Activated CD8-positive, alpha-beta memory T cell treated with anti-CD3 and anti-CD28 coated beads for 4 hours (primary cell): Measurements from ENCODE around the gene VPS11.

ENCODE experiments used
- DNase-seq, 2 donors: peaks; one replicate each; pipeline ENCODE4 v3.0.0-alpha.2; 2020; ENCODE audit warnings: low read depth in 2 of 2

Gene VPS11

DNA sequence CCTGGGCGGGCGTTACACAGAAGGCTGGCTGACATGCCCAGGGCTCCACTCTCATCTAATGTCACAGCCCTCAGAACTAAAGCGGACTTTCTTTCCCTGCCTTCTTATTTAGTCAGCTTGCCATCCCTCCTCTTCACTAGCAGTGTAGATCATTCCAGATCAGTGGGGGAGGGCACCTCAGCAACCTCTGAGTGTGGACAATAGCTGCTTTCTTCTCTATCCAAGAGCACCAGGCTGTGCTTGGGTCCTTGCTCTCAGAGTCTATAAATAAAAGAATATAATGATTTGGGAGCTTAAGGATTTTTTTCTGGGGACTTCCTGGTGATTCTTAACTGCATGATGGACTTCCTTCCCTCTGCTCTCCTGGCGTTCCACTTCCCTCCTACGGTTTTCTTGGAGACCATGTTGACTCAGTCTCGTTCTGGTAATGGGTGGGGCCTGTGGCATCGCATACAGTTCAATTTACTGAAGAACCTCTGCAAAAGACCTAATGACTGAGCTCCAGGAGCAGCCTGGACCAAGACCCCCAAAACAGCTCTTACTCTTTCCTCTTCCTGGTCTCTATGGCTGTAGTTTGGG, 14.2 kb downstream of the VPS11 start:
- DNase-seq = no peak

- peak; percentile 85 to 87 for DNase-seq
These were observed 17.2 kb downstream of the VPS11 start, which contains the start of gene HMBS for GRCh38 chr11:119084663-119085436. Gene HMBS, plus strand, starts transcription at chr11:119084881. Its CDS starts 153 bp downstream, at chr11:119085034.

DNA sequence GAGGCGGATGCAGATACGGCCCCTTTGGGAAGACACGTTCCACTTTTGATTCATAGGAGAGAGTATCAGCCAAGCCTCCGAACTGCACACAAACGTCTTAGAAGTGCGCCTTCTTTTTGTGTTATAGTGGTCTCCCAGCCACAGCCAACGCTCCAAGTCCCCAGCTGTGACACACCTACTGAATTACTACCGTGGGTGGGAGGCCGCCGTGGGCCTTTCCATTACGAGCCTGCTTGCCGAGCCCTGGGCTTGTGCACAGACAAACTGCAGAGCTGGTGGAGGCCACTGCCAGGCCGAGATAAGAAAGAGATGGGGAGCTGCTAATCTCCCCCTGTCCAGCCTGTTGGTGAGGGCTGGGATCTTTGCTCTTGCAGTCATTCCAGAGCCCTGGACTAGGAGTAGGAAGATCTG, 17.8 kb downstream of the VPS11 start:
- DNase-seq = peak; percentile 16 to 36

GRCh38 chr11:119087123-119087522, 19.5 kb downstream of the VPS11 start:
- no peak for DNase-seq

- DNase-seq = no peak
These were observed 20.2 kb downstream of the VPS11 start for GRCh38 chr11:119087747-119088241.

DNA sequence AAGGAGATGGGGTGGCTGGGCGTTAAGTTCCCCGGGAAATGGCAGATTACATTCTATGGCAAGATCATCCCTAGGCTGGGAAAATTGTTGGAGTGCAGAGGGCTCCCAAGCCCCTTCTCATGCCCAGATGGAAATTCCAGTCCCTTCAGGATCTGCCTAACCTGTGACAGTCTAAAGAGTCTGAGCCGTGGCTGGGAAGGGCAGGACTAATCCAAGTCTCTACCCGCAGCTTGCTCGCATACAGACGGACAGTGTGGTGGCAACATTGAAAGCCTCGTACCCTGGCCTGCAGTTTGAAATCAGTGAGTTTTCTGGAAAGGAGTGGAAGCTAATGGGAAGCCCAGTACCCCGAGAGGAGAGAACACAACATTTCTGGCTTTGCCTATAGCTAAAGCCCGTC, 20.8 kb downstream of the VPS11 start:
- DNase-seq = no peak

DNA sequence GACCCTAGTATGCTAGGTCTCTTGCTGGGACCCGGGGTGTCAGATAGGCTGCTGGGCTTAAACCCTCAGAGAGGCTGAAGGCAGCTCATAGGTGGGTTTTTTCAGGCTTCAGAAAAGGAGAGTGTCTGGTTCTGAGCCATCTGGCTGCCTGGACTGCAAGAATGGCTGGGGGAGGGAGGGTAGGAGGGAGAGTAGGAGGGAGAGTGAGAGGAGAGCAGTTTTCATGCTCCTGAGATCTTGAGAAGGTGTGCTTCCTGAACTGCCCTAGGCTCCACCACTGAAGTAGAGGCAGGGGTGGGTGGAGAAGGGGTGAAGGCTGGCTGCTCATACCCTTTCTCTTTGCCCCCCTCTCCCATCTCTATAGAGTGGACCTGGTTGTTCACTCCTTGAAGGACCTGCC, 21.7 kb downstream of the VPS11 start:
- no peak for DNase-seq

DNA sequence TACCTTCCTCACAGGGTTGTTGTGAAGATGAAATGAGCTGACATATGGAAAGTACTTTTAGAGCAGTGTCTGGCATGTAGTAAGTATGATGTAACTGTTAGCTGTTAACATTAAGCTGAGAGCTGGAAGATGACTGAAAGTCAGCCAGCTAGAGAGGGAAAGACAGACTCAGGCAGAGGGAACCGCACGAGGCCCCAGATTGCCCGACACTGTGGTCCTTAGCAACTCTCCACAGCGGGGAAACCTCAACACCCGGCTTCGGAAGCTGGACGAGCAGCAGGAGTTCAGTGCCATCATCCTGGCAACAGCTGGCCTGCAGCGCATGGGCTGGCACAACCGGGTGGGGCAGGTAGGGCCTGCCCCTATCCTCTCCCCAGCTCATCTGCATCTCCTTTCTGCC, 23.6 kb downstream of the VPS11 start:
- DNase-seq = no peak

DNA sequence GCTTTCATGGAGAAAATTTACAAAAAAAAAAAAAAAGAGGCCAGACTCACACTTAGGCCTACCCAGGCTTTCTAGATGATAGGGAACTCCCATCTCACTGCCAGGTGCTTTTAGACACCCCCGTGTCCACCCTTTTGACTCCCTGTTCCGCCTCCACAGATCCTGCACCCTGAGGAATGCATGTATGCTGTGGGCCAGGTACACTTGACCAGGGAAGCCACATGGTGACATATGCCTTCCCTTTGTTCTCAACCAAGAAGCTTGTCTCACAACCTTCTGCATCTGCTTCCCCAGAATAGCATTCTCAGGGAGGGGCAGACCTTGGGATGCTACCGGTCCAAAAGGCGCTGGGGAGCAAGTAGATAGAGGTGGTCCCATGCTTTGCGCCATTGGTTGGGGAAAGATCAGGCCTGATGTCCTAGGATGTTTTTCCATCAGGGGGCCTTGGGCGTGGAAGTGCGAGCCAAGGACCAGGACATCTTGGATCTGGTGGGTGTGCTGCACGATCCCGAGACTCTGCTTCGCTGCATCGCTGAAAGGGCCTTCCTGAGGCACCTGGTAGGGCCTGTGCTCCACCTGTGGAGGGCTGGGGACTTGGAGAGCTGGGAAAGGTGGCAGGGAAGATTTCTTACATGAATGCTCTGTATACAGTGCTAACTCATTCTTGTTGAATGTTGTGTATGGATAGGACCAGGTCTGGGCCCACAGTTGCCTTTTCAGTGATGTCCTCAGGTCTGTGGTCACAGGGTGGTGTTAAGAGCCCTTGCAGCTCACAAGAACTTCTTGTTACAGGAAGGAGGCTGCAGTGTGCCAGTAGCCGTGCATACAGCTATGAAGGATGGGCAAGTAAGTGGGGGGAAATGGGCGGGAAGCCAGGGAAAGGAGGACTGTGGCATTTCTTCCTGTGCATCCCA, 24.6 kb downstream of the VPS11 start:
- no peak for DNase-seq

DNA sequence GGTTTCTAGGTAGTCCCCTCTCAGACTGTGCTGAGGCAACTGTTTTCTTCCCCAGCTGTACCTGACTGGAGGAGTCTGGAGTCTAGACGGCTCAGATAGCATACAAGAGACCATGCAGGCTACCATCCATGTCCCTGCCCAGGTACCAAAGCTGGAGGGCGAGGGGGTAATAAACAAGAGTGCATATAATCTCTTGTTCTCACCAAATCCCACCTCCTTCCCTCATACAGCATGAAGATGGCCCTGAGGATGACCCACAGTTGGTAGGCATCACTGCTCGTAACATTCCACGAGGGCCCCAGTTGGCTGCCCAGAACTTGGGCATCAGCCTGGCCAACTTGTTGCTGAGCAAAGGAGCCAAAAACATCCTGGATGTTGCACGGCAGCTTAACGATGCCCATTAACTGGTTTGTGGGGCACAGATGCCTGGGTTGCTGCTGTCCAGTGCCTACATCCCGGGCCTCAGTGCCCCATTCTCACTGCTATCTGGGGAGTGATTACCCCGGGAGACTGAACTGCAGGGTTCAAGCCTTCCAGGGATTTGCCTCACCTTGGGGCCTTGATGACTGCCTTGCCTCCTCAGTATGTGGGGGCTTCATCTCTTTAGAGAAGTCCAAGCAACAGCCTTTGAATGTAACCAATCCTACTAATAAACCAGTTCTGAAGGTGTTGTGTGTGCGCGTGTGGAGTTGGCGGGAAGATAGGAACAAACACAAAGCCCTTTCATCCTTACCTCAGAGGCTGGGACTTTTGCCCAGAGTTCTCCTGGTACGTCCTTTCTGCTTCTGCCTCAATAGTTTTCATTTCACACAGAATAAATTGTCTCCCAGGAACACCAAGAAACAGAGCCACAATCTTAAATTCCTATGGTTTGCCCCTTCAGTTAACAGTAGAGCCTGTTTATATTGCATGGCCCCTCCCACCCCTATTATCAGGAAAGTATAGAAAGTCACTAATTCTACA, 25.5 kb downstream of the VPS11 start:
- no peak for DNase-seq

DNA sequence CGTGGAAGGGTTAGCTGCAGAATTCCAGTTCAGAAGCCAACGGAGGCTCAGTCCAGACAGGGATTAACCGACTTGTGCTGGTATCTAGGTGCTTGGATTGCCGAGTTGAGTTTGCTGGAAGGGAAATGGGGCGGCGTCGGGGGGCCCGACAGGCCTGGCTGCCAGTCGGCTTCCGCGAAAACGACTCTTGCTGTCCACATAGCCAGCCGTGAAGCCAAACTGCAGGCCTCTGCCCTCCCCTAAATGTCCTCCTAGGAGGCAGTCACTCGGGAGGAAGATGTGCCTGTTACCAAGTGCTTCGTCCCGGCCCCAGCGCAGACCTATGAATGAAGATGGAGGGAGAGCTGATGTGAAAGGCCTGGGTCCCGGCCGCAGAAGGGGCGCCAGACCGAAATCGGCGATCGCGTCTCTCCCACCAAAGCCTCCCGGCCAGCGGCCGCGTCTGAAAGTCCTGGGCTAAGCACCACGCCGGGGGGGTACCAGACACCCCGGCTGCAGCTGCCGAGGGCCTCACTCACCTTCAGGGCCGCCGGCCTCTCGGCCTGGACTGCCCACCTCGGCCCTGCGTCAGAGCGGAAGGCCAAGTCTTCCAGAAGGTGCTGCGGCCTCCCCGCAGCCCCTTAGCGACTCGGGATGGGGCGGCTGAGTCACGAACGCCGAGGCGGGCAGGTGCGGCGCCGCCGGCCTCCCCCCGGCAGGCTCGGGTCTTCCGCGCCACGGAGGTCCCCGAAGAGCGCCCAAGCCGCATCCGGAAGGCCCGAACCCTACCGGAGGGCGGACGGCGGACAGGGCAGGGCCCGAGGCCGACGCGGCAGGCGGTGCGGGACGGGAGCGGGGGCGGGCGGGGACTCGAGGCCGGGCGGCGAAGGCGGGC, 26.6 kb downstream of the VPS11 start:
- DNase-seq = peak; percentile 36

GRCh38 chr11:119094816-119095065, 27.1 kb downstream of the VPS11 start:
- DNase-seq = no peak

GRCh38 chr11:119095066-119095880, 27.7 kb downstream of the VPS11 start:
- peak; percentile 98 to 100 for DNase-seq

- no peak for DNase-seq
These were observed 32.1 kb downstream of the VPS11 start for GRCh38 chr11:119099711-119100110.

DNA sequence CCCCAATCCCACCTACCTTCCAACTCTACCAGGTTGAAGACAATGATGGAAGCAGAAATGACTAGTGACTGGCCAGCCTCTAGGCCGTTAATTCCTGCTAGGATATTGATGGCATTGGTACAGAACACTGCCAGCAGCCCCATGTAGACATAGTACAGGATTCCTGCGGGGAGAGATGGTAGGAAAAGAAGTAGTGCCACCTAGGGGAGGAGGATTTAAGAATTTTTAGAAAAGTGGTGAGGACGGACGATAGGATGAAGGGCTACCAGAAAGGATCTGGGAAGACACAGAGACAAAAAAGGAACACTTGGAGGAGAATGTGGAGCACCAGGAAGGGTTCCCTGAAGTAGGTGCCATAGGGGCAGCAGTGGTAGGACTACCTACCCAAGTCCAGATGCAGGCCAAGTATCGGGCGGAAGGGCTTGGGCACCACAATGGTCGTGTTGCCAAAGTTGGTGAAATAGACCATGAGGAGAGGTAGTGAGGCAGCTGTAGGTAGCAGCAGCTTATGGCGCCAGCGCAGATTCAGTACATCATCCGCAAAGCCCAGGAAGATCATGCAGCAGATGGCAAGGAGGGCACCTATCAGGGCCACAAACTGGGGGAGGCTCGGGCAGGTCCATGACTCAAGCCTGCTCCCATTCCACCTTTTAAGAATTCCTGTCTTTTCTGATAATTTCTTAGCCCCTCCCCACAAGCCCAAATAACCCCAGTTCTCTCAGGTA, 32.8 kb downstream of the VPS11 start:
- DNase-seq = no peak

DNA sequence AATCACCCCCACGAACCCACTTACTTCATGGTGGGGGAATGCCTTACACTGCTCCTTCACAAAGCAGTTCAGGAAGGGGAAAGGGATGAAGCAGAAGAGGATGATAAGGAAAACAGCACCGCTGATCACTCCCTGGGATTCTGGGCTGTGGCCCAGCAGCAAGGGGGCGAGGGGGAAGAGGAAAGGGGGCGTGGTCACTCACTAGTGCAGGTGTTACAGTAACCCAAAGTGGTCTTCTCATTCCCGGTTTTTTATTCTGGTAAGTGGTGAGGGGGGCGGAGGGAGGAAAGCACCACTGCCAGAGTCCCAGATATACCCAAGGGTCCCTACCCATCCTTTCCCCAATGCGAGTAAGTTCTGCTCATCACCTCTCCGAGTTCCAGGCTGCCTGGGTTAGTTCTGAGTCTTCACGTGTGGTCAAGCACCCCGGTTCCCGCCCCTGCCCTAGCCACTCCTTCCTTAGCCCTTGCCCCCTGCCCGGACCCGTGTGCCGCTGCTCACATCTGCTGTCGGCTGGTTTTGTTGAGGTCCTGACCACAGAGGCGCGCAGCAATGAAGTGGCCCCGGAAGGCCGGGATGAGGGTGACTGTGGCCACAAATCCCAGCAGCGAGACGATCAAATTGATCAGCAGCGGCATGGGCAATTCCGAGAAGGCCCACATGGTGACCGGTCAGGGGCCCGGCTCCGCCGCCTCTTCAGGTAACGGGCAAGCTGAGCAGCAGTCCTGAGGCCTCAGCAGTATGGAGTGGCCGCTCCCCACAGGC, 33.6 kb downstream of the VPS11 start:
- DNase-seq = no peak

- DNase-seq = peak; percentile 70 to 76
These were observed 34.3 kb downstream of the VPS11 start, which contains the start of gene DPAGT1 for GRCh38 chr11:119101759-119102423. Gene DPAGT1, minus strand, starts transcription at chr11:119101853. Its CDS starts 198 bp downstream, at chr11:119101655.
